OCI-LY7 (cell line): Measurements from ENCODE around the gene TANC2. TPM values are rescaled to one million over a fixed set of nuclear protein-coding genes. Genes with fewer than 3 reads are reported as not detected.

ENCODE experiments used
- BruUV-seq: library from RNA; stranded (reverse); fragments of 400-500 nt; replicated peaks from 2 replicates; lab custom pipeline; 2021; lab: Mats Ljungman, UMichigan
- CTCF ChIA-PET: fragments of 300-600 bp; sonication (Branson Sonifier 250); formaldehyde crosslinking; loops from one replicate; lab custom pipeline; 2022; ENCODE audit warnings: antibody characterized with exemption; ENCODE audit not compliant: unreplicated experiment; lab: Charles Lee
- POLR2A ChIA-PET: fragments of 300-600 bp; sonication (Branson Sonifier 250); formaldehyde crosslinking; loops from one replicate; lab custom pipeline; 2022; ENCODE audit warnings: antibody characterized with exemption; lab: Charles Lee
- DNase-seq: peaks from one replicate; pipeline ENCODE4 v3.0.0-alpha.2; 2015; ENCODE audit warnings: low spot score
- H2AFZ ChIP-seq: fragments of 200-600 bp; sonication (generic), shearing (Covaris generic); 2 replicates; pipeline ENCODE4 v1.6.1; 2014; ENCODE audit warnings: mild to moderate bottlenecking, antibody characterized with exemption, low read length, moderate library complexity
- H3K27ac ChIP-seq: fragments of 200-600 bp; sonication (generic); 2 replicates; pipeline ENCODE4 v1.5.1; 2014; ENCODE audit warnings: mixed run types, low read depth, mild to moderate bottlenecking, moderate library complexity, low read length, inconsistent platforms; ENCODE audit not compliant: poor library complexity, severe bottlenecking
- H3K36me3 ChIP-seq: fragments of 200-600 bp; sonication (generic); 2 replicates; pipeline ENCODE4 v1.6.1; 2014; ENCODE audit warnings: mild to moderate bottlenecking, antibody characterized with exemption, low read length, moderate library complexity, mixed read lengths; ENCODE audit not compliant: insufficient read depth
- H3K4me1 ChIP-seq: fragments of 200-600 bp; sonication (generic); 2 replicates; pipeline ENCODE4 v1.5.1; 2014; ENCODE audit warnings: mild to moderate bottlenecking, low read length; ENCODE audit not compliant: insufficient read depth, poor library complexity, severe bottlenecking
- H3K4me2 ChIP-seq: fragments of 200-600 bp; sonication (generic); 2 replicates; pipeline ENCODE4 v1.6.1; 2014; ENCODE audit warnings: mild to moderate bottlenecking, low read length
- H3K4me3 ChIP-seq: fragments of 200-600 bp; sonication (generic); 2 replicates; pipeline ENCODE4 v1.5.1; 2014; ENCODE audit warnings: mild to moderate bottlenecking, low read depth, low read length; ENCODE audit not compliant: poor library complexity, severe bottlenecking
- H3K79me2 ChIP-seq: fragments of 200-600 bp; sonication (generic); 2 replicates; pipeline ENCODE4 v1.6.1; 2016; ENCODE audit warnings: low read depth, mild to moderate bottlenecking, low read length, moderate library complexity, mixed read lengths; ENCODE audit not compliant: insufficient read depth
- H3K9me2 ChIP-seq: fragments of 200-600 bp; sonication (generic); 2 replicates; pipeline ENCODE4 v1.6.1; 2016; ENCODE audit warnings: mild to moderate bottlenecking, low read length, mixed read lengths; ENCODE audit not compliant: insufficient read depth
- H3K9me3 ChIP-seq: fragments of 200-600 bp; sonication (generic); 2 replicates; pipeline ENCODE4 v1.6.1; 2014; ENCODE audit warnings: mild to moderate bottlenecking, mixed run types, low read length, mixed read lengths
- H4K20me1 ChIP-seq: fragments of 200-600 bp; sonication (generic); 2 replicates; pipeline ENCODE4 v1.6.1; 2014; ENCODE audit warnings: mild to moderate bottlenecking, antibody characterized with exemption, low read length, moderate library complexity, mixed read lengths; ENCODE audit not compliant: insufficient read depth
- CTCF ChIP-seq: fragments of 200-600 bp; sonication (generic); conservative IDR thresholded peaks from 2 replicates; pipeline ENCODE4 v1.5.1; 2014; ENCODE audit warnings: mild to moderate bottlenecking, antibody characterized with exemption, low read length, moderate library complexity, mixed read lengths
- EZH2phosphoT487 ChIP-seq: fragments of 200-600 bp; sonication (generic); IDR thresholded peaks from 2 replicates; pipeline ENCODE4 v1.6.1; 2018; ENCODE audit warnings: low read depth, borderline replicate concordance, mild to moderate bottlenecking, mixed run types, antibody characterized with exemption, low read length, moderate library complexity, mixed read lengths
- intact Hi-C: fragments of 100-400 bp; cut with micrococcal nuclease; formaldehyde crosslinking; loops from one replicate; pipeline ENCODE4 v1.10.0; 2022; ENCODE audit not compliant: unreplicated experiment
- total RNA-seq, 2 experiments: library from RNA; depleted of rRNA in 1 of 2; stranded (reverse); fragments of >200 nt in 1 of 2; shearing (Covaris generic) in 1 of 2; gene quantifications; 2 replicates each; pipeline ENCODE4 v1.2.3, GENCODE V29; 2014 to 2022

TANC2 gene
- total RNA-seq, 2 experiments from 2014 or later: 9.6 to 14.5 TPM

GRCh38 chr17:62919388-62919787, 46.6 kb upstream of the TANC2 start:
- Histone ChIP-seq H3K4me3 (no peak overlapping the region), H3K9me3 (no peaks in the 10 kb centered on the region), H3K4me2 (no peak overlapping the region), H3K36me3 (no peaks in the 10 kb centered on the region), H3K4me1 (no peaks in the 10 kb centered on the region), H4K20me1 (no peaks in the 10 kb centered on the region), H3K27ac (no peak overlapping the region), H3K79me2 (no peaks in the 10 kb centered on the region), H2AFZ (no peak overlapping the region), H3K9me2 (no peaks in the 10 kb centered on the region)
- no TSS peak for BruUV-seq
- ChIA-PET CTCF (no interaction called here), POLR2A (interaction anchor here (0.7 to 1.4 kb wide), 2 partner anchors 9 to 113 kb away, joined by 3 to 4 read pairs; no protein-coding TSS in a partner anchor)
- no peak for TF ChIP-seq CTCF
- no peak for TF ChIP-seq EZH2phosphoT487
- intact Hi-C loops: no loop called here
- DNase-seq: no peak

- no peak for TF ChIP-seq CTCF
- no peak for TF ChIP-seq EZH2phosphoT487
- Histone ChIP-seq H3K4me1 (no peaks in the 10 kb centered on the region), H4K20me1 (no peaks in the 10 kb centered on the region), H3K9me2 (no peaks in the 10 kb centered on the region), H3K79me2 (no peaks in the 10 kb centered on the region), H3K36me3 (no peaks in the 10 kb centered on the region), H3K27ac (no peak overlapping the region), H3K4me2 (no peak overlapping the region), H3K4me3 (no peak overlapping the region), H2AFZ (no peak overlapping the region), H3K9me3 (no peaks in the 10 kb centered on the region)
- no TSS peak for BruUV-seq
- POLR2A ChIA-PET: no interaction called here
- intact Hi-C loops: no loop called here
- DNase-seq: no peak
- CTCF ChIA-PET: no interaction called here
These were observed 45.7 kb upstream of the TANC2 start for GRCh38 chr17:62920300-62920699.

GRCh38 chr17:62921817-62922216, 44.2 kb upstream of the TANC2 start:
- no TSS peak for BruUV-seq
- no peak overlapping the region for H3K4me3 ChIP-seq

More at GRCh38 chr17:62921817-62922216, 44.2 kb upstream of the TANC2 start:
- DNase-seq: no peak
- Histone ChIP-seq H4K20me1 (no peaks in the 10 kb centered on the region), H3K9me2 (no peaks in the 10 kb centered on the region), H3K36me3 (no peaks in the 10 kb centered on the region), H3K4me2 (no peak overlapping the region), H3K9me3 (no peaks in the 10 kb centered on the region), H2AFZ (no peak overlapping the region), H3K4me1 (no peaks in the 10 kb centered on the region), H3K79me2 (no peaks in the 10 kb centered on the region), H3K27ac (no peak overlapping the region)
- ChIA-PET CTCF (no interaction called here), POLR2A (no interaction called here)
- intact Hi-C loops: no loop called here
- no peak for TF ChIP-seq EZH2phosphoT487
- no peak for TF ChIP-seq CTCF
